DMS 273 treated with DMSO at 0.1 percent for 48 hours (cell line): ENCODE results near the gene MUC5B.
"Not testable (repeated sequence)": the region's sequence is repeated elsewhere in the genome, so short reads cannot be mapped to it uniquely, and the experiment has no call there.

Experiments
- DNase-seq: peaks from one replicate; lab custom pipeline; 2025; lab: John Stamatoyannopoulos, UW

MUC5B gene

GRCh38 chr11:1202776-1203504 is 19.9 kb upstream of the MUC5B start:
- no peak for DNase-seq

DNA sequence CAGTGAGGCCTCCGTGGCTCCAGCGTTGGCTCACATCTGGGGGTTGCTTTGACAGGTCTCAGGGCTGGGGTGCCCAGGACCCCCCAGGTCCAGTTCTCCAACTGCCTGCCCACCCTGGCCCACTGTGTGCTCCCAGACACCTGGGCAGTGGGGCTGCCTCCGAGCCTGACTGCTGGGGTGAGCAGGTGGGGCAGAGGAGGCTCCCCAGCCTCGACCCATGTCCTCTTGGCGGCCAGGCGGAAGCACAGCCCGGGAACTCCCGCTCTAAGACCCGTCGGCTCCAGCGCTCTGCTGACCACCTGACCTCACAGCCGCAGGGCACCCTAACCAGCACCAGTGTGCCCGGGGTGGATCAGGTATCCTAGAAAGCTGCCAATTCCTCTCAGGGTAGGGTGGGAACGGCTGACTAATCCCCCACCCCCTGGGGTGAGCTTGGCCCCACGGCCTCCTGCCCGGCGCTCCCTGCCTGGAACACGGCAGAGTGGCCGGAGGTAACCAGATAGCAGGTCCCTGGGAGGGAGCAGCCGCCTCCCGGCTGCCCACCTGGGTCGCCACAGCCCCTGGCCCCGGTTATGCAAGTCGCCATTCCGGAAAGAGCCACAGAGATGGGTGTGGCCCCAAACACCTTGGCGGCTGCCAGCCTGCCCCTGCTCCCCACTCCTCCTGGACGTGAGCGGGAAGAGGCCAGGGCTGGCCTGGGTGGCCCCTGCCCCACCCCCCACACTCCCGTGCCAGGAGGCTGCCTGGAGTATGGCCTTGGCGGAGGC is 19.2 kb upstream of the MUC5B start:
- no peak for DNase-seq

DNA sequence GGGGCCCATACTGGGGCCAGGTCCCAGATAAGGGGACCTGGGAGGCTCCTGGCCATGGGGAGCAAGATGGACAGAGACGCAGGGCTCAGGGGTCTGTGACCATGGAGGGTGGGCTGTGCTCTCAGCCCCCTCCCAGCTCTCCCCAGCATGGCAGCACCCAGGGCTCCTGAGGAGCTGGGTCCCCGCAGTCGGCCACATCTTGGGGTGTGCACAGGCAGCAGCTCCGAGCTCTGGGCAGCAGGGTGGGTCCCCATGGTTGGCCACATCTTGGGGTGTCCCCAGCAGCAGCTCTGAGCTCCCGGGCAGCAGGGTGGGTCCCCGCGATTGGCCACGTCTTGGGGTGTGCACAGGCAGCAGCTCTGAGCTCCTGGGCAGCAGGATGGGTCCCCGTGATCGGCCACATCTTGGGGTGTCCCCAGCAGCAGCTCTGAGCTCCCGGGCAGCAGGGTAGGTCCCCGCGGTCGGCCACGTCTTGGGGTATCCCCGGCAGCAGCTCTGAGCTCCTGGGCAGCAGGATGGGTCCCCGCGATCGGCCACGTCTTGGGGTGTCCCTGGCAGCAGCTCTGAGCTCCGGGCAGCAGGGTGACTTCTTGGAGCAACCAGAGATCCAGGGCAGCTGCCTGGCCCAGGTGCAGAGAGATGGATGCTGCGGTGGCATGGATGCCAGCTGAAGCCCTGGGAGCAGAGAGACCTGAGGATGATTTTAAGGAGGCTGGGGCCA is 18.3 kb upstream of the MUC5B start:
- DNase-seq: no peak

DNA sequence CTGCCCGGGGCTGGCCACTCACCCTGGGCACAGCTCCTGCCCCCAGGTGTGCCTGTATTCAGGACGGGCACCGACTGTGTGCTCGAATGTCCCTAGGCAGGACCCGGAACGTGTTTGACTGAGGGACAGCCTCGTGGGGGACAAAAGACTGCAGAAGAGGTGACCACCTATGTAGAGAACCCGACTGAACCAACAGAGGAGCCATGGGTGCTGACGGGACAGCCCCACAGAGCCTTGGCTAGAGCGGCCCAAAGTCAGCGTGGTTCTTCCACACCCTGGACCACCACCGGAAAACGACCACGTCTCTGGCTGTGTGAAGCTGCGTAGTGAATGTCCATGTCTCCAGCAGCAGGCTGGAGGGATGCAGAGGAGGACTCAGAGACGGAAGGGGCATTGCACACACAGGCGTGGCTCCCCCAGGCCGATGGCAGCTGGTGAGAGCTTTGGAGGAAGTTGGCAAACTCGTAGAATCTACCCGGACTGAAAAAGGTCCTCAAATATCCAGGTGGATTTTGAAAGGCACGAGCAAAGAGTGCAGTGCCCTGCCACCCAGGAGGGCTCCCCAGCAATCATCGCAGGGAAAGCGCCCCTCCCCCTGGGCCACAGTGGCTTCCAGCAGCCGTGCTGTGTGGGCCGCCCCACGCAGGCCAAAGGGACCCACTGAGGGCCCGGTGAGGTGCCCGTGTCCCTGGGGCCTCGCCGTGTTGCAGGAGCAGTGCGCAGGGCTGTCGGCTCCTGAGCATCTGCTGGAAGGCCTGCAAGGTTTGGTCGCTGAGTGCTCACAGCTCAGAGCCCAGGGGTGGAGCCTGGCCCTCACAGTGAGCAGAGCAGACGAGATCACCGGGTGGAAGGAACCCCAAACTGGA is 17.5 kb upstream of the MUC5B start:
- no peak for DNase-seq

DNA sequence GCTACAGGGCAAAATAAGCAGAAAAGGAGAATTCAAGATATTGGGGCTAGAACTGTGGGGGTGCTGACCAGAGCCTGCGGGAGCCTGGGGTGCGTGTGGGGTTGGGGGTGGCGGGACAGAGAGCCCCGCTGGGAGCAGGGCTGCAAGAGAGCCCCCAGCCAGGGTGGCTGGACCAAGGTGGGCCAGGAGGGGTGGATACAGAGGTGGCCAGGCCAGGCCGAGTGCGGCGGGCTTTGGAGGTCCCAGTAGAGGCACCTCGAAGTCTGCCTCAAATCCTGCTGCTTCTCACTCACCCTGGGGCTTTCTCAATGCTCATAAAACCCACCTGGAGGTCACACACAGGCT is 16.9 kb upstream of the MUC5B start:
- DNase-seq: no peak

DNA sequence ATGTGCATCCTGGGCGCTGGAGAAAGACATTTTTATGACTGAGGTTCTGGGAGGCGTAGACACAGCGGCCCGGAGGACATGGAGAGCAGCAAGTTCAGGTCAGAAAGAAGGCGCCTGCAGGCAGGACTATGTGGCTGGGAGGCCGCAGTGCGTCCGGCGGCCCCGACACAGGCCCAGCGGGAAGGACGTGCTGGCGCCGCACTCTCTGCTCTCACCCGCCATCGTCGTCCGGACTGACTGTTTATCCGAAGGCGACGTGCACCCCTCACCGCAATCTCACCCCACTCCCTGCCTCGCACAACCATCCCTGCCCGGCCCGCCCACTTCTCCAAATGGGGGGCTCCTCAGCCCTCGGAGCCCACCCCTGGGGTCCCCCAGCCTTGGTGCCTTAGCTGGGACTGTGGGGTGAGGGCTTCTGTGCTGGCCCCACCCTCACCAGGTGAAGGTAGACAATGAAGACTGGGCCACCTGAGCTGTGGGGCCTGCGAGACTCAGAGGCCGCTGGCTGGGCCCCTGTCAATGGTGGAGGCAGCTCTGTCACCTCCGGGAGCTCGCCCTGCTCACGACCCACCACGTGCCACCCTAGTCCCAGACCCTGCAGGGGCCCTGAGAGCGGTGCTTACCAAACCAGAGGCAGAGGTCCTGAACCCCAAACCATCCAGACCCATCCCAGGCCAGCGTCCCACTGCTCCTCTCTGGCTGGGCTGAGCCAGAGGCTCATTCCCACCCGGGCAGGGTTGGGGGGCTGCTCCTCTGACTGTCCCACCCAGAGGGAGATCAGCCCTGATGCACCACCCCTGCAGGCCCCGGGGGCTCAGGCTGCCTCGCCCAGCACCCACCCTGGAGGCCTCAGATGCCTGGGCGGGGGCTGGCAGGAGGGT is 16.2 kb upstream of the MUC5B start:
- DNase-seq: no peak

DNA sequence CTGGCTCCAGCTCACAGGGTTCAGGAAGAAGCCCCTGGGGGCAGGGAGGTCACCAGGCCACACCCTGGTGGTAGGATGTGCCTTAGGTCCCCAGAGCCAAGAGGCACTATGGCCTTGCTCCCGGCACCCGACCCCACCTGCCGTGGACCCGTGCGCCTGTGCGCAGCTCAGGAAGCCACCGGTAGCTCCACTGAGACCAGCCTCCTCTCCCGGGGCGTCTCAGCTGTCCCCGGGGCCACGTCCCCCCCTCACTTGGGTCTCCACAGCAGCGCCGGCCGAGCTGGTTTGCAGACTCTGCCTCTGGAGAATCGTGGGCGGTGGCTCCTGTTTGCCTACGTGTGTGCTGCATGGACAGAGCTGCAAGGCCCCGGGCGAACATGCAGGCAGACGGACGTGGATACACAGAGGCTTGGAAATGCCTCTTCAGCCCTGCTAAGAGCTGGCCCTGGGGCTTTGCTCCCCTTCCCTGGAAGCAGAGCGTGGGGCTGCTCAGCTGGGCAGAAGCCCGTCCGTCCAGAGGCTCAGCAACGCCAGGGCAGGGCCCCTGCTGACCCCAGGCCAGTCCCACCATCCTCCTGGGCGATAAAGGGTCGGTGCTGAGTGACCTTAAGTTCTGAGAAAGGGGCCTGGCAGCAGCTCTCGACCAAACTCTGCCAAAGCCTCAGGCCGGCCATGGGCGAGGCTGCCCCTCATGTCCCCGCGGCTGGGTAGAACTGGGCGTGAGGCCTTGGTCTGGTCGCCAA is 15.3 kb upstream of the MUC5B start:
- DNase-seq: no peak

DNA sequence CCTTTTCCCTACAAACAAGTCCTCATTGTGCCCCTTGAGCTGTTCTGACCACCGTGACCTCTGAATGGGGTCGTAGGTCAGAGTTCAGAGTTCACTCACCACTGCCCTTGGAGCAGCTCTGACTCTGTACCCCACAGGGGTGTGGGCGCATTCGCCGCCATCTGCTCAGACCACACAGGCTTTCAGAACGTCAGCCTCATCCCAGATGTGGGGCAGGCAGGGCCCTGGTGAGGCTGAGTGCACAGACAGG is 14.8 kb upstream of the MUC5B start:
- no peak for DNase-seq

DNA sequence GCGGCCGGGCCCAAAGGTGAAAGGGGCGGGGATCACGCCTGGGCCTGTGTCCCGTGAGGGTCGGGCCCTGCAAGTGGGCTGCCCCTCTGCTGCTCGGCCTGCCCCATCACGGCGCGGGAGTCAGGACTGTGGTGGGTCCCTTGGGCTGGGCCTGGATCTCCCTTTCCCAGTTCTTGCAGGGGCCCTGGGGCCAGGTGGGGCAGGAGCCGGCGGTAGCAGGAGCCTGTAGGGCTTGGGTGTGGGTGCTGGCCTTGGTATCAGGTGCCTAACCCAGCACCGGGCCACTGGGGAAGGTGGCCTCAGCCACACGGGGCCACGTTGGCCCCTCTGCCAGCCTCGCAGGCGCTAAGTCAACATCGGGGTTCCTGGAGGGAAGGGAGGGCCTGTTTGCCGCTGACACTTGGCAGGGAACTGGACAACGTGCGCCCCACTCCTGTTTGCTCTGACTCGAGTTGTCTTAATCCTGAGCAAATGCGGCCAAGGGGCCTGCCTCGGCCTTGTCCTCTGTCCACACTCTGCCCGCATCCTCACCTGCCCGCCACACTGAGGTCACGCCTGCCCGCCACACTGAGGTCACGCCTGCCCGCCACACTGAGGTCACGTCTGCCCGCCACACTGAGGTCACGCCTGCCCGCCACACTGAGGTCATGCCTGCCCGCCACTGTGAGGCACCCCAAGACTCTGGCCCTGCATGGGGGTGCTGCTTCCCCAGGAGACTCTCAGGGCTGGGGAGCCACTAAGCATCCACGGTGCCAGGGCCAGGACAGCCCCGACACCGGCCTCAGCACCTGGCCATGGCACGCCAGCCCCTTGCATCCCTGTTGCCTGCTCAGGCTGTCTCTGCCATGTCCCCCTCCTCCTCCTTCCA is 14.2 kb upstream of the MUC5B start:
- DNase-seq: no peak

DNA sequence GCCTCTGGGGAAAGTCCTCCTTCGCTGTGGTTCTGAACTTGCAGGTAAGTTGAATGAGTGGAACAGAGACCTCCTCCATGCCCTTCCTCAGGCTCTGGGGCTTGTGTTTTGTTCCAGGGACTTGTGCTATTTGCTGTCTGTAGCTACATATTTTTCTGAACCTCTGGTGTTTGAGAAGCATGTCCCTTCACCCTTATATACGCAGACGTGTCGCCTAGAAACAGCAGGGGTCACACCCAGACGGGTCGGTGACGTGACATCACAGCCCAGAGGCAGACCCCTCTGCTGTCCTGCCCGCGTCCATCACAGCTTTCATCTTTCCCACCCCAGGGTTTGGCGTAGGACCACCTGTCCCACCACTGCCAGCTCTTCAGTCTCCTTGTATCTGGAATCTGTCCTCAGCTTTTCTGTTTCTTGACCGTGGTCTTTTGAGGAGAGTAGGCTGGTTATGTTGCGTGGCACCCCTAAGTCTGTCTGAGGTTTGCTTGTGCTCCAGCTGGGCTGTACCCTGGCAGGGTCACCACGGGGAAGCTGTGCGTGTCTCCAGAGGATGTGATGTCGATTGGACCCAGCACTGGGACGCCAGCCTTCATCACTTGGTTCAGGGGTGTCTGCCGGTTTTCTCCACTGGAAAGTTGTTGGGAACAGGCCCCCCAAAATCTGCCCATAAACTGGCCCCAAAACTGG is 13.4 kb upstream of the MUC5B start:
- no peak for DNase-seq

GRCh38 chr11:1211838-1212237 is 11.0 kb upstream of the MUC5B start:
- DNase-seq: no peak

GRCh38 chr11:1215826-1216225 is 7.0 kb upstream of the MUC5B start:
- not testable (repeated sequence) for DNase-seq

- no peak for DNase-seq
These were observed 5.7 kb upstream of the MUC5B start for GRCh38 chr11:1217151-1217550.

DNA sequence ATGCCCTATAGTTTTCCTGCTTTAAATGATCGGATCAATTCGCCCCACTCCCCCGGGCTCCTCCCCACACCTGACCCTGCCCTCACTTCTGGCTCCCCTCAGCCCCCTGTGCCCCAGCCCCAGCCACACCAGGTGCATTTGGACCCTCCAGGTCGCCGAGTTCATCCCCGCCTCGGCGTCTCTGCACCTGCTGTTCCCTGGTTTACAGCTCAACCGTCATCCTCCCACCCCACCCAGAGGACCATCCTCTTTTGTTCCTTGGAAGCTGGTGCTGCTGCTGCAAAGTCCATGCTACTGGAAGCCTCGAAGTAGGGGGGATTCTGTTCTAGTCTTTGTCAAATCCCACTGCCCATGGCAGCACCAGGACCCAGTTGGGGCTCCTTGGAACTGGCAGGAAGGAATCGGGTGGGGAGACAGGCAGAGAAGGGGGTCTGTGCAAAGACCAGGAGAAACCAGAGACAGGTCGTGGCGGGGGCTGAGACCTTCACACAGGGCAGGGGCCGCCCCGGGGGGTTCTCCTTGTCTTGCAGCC is 4.5 kb upstream of the MUC5B start:
- no peak for DNase-seq

DNA sequence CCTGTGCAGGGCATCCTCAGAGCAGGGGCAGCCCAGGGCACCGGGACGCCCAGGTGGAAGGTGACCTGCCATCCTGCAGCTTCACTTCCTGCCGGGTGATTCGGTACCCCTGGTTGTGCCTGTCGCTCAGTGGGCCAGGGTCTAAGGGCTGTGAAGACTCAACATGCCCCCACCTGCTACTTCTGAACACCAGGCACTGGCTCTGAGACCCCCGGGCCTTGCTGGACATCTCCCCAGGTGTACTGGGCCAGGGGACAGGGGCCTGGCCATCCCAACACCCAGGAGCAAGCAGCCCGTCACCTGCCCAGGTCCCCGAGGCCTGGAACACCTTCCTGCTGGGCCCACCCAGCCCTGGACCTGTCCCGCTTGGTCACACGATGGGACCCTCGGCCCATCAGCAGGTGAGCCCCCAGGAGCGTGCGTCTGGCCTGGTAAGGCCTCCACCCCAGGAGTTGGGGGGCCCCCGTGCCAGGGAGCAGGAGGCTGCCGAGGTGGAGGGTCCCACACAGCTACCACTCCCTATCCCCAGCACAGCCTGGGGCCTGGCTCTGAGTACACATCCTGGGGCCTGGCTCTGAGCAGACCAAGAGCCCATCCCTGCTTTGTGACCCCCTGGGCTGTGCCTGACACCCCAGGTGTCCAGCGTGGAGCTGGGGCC is 3.9 kb upstream of the MUC5B start:
- no peak for DNase-seq

- no peak for DNase-seq
These were observed 3.4 kb upstream of the MUC5B start for GRCh38 chr11:1219446-1219833.

- no peak for DNase-seq
These were observed 2.7 kb upstream of the MUC5B start for GRCh38 chr11:1219834-1220815.
